Endothelial cell of umbilical vein (primary cell): ENCODE results near the gene EPB42. TPM values are rescaled to one million over a fixed set of nuclear protein-coding genes. Genes with fewer than 3 reads are reported as not detected.

Experiments
- BruUV-seq: library from RNA; stranded (reverse); fragments of 400-500 nt; replicated peaks from 2 replicates; lab custom pipeline; 2021; lab: Mats Ljungman, UMichigan
- CTCF ChIA-PET: fragments of 300-600, 350-600 bp; sonication (Branson Sonifier 250); formaldehyde crosslinking; loops from one replicate; lab custom pipeline; 2021; ENCODE audit warnings: antibody characterized with exemption, inconsistent platforms; lab: Charles Lee
- POLR2A ChIA-PET: fragments of 300-600, 350-600 bp; sonication (Branson Sonifier 250); formaldehyde crosslinking; loops from one replicate; lab custom pipeline; 2021; ENCODE audit warnings: antibody characterized with exemption, inconsistent platforms; lab: Charles Lee
- DNase-seq: peaks from one replicate; pipeline ENCODE4 v3.0.0-alpha.2; 2011; ENCODE audit warnings: low read depth, low spot score
- FAIRE-seq: peaks from 2 replicates; lab custom pipeline; 2011; peaks lifted over from hg19 to GRCh38; lab: Jason Lieb, UNC
- H2AFZ ChIP-seq: 2 replicates; pipeline ENCODE4 v1.6.0; 2012; ENCODE audit warnings: low read depth, low read length, control low read depth, inconsistent platforms
- H3K27ac ChIP-seq: 2 replicates; pipeline ENCODE4 v1.5.1; 2011; ENCODE audit warnings: low read depth, mild to moderate bottlenecking, control low read depth, low read length, moderate library complexity; ENCODE audit not compliant: insufficient read depth
- H3K27me3 ChIP-seq, 2 experiments: 2 replicates each; pipeline versions ENCODE4 v1.6.0 to v1.6.1; 2011; ENCODE audit warnings: low read length in 2 of 2, mixed read lengths in 1 of 2; ENCODE audit not compliant: control insufficient read depth in 2 of 2, insufficient read depth in 2 of 2
- H3K36me3 ChIP-seq, 2 experiments: 2 replicates in 1 of 2; 3 replicates in 1 of 2; pipeline ENCODE4 v1.5.1; 2011; ENCODE audit warnings: low read length in 2 of 2, mild to moderate bottlenecking in 1 of 2, moderate library complexity in 1 of 2; ENCODE audit not compliant: control insufficient read depth in 2 of 2, insufficient read depth in 2 of 2; ENCODE audit errors: extremely low read depth in 1 of 2
- H3K4me1 ChIP-seq: 3 replicates; pipeline ENCODE4 v1.5.1; 2011; ENCODE audit warnings: mild to moderate bottlenecking, low read length; ENCODE audit not compliant: control insufficient read depth, insufficient read depth; ENCODE audit errors: extremely low read depth
- H3K4me2 ChIP-seq: 2 replicates; pipeline ENCODE4 v1.6.1; 2011; ENCODE audit warnings: low read length, control low read depth, mixed read lengths; ENCODE audit not compliant: insufficient read depth
- H3K4me3 ChIP-seq, 3 experiments: fragments of 200-600 bp in 1 of 3; sonication (generic), shearing (Covaris generic) in 1 of 3; replicated peaks in 1 of 3; 2 replicates each; pipeline ENCODE4 v1.5.1; 2011 to 2016; ENCODE audit warnings: control low read depth in 3 of 3, low read length in 3 of 3, mild to moderate bottlenecking in 2 of 3, inconsistent platforms in 1 of 3, low read depth in 1 of 3, moderate library complexity in 1 of 3; ENCODE audit not compliant: insufficient read depth in 1 of 3
- H3K79me2 ChIP-seq: 2 replicates; pipeline ENCODE4 v1.6.0; 2012; ENCODE audit warnings: low read length, inconsistent platforms; ENCODE audit not compliant: control insufficient read depth, insufficient read depth
- H3K9ac ChIP-seq: replicated peaks from 2 replicates; pipeline ENCODE3; 2011; ENCODE audit warnings: low read length, control low read depth; ENCODE audit not compliant: insufficient read depth; ENCODE audit errors: extremely low read depth
- H3K9me1 ChIP-seq: replicated peaks from 3 replicates; pipeline ENCODE4 v1.6.0; 2011; ENCODE audit warnings: mild to moderate bottlenecking, low read length; ENCODE audit not compliant: control insufficient read depth, insufficient read depth; ENCODE audit errors: extremely low read depth
- H3K9me3 ChIP-seq: replicated peaks from 2 replicates; pipeline ENCODE4 v1.5.1; 2012; ENCODE audit warnings: low read length, inconsistent platforms; ENCODE audit not compliant: control insufficient read depth, insufficient read depth
- H4K20me1 ChIP-seq: replicated peaks from 2 replicates; pipeline ENCODE3; 2011; ENCODE audit warnings: mild to moderate bottlenecking, low read length; ENCODE audit not compliant: control insufficient read depth, insufficient read depth; ENCODE audit errors: extremely low read depth
- CTCF ChIP-seq, 2 donors: IDR thresholded peaks; 1 replicate in 1 of 2; 2 replicates in 1 of 2; pipeline ENCODE4 v1.5.1; 2011; ENCODE audit warnings: low read length in 2 of 2, mild to moderate bottlenecking in 2 of 2, moderate library complexity in 2 of 2, control low read depth in 1 of 2, inconsistent platforms in 1 of 2, low read depth in 1 of 2; ENCODE audit not compliant: insufficient read depth in 1 of 2; ENCODE audit errors: extremely low read depth in 1 of 2
- EZH2 ChIP-seq: IDR thresholded peaks from 2 replicates; pipeline ENCODE4 v1.6.1; 2012; ENCODE audit warnings: borderline replicate concordance, low read depth, mild to moderate bottlenecking, moderate library complexity, low read length, inconsistent platforms; ENCODE audit not compliant: severe bottlenecking
- MYC ChIP-seq: IDR thresholded peaks from one replicate; pipeline ENCODE4 v1.6.1; 2011; ENCODE audit warnings: mild to moderate bottlenecking, low read depth, low read length
- POLR2AphosphoS5 ChIP-seq: IDR thresholded peaks from 2 replicates; pipeline ENCODE4 v1.6.1; 2012; ENCODE audit warnings: low read depth, mild to moderate bottlenecking, control low read depth, low read length, moderate library complexity; ENCODE audit not compliant: insufficient read depth
- dilution Hi-C: fragments of 300-500 bp; cut with MboI; formaldehyde crosslinking; loops from one replicate; pipeline ENCODE4 v1.15.0; 2019; ENCODE audit warnings: low sequenced_read_pairs; ENCODE audit not compliant: extremely low pct_ligation_motif_present
- intact Hi-C: fragments of 100-400 bp; cut with micrococcal nuclease; formaldehyde crosslinking; loops from one replicate; pipeline ENCODE4 v1.10.0; 2022
- polyA plus RNA-seq, 4 experiments: library from polyadenylated mRNA; depleted of rRNA in 3 of 4; stranded (reverse) in 3 of 4; unstranded in 1 of 4; fragments of >200 nt; gene quantifications; 2 replicates each; pipeline versions ENCODE4 v1.2.1 to v1.2.3, GENCODE V29; 2011 to 2012; ENCODE audit warnings: missing spikeins in 1 of 4
- total RNA-seq: library from RNA; stranded (reverse); gene quantifications from 2 replicates; pipeline ENCODE4 v1.2.3, GENCODE V29; 2021

EPB42 gene
- total and polyA plus RNA-seq, 2 donors (not counting 3 experiments of a cell fraction or from before 2014, with no cell fraction given): not detected

- no peak overlapping the region for H2AFZ ChIP-seq
- H3K36me3 ChIP-seq: no peaks in the 10 kb centered on the region
- intact Hi-C loops: loop anchor here (10.0 kb wide), 1 partner anchor 501 kb away; no protein-coding TSS in a partner anchor
- no peaks in the 10 kb centered on the region for H4K20me1 ChIP-seq
- no peak overlapping the region for H3K4me3 ChIP-seq
- H3K4me1 ChIP-seq: no peaks in the 10 kb centered on the region
- dilution Hi-C loops: no loop called here
- H3K9ac ChIP-seq: no peak overlapping the region
- no peak overlapping the region for H3K27ac ChIP-seq
- TF ChIP-seq MYC (no peak), POLR2AphosphoS5 (no peak)
- FAIRE-seq (no peak), DNase-seq (no peak)
- H3K27me3 ChIP-seq: peaks cover 9 to 23% of the 10 kb centered on the region in 2 experiments
- POLR2A ChIA-PET: no interaction called here
- CTCF ChIA-PET: interaction anchor here (1.6 to 5.3 kb wide), 2 partner anchors 16 to 81 kb away, joined by 5 to 48 read pairs; no protein-coding TSS in a partner anchor
- no peaks in the 10 kb centered on the region for H3K9me1 ChIP-seq
- BruUV-seq: no TSS peak
- H3K9me3 ChIP-seq: no peaks in the 10 kb centered on the region
- no peak overlapping the region for H3K4me2 ChIP-seq
- H3K79me2 ChIP-seq: no peaks in the 10 kb centered on the region
Measured at GRCh38 chr15:43206054-43206453, 14.8 kb downstream of the EPB42 start.

- H3K9me3 ChIP-seq: no peaks in the 10 kb centered on the region
- BruUV-seq: no TSS peak
- no peaks in the 10 kb centered on the region for H3K36me3 ChIP-seq
- H3K27me3 ChIP-seq: peaks cover 5 to 16% of the 10 kb centered on the region in 2 experiments
- H4K20me1 ChIP-seq: no peaks in the 10 kb centered on the region
- DNase-seq (peak; percentile 67), FAIRE-seq (peak; percentile 63)
- H3K9ac ChIP-seq: no peak overlapping the region
- CTCF ChIA-PET: interaction anchor here (0.6 to 5.3 kb wide), 41 partner anchors 9 to 499 kb away, joined by 3 to 48 read pairs (median 4); partner anchors contain the start of genes CCNDBP1, TMEM62 and UBR1
- no peak overlapping the region for H3K4me3 ChIP-seq
- intact Hi-C loops (loop anchor here (1.0 to 10.0 kb wide), 3 partner anchors 17 to 499 kb away; no protein-coding TSS in a partner anchor), dilution Hi-C loops (no loop called here)
- H3K4me1 ChIP-seq: no peaks in the 10 kb centered on the region
- no peaks in the 10 kb centered on the region for H3K9me1 ChIP-seq
- H3K4me2 ChIP-seq: no peak overlapping the region
- no peaks in the 10 kb centered on the region for H3K79me2 ChIP-seq
- no peak overlapping the region for H3K27ac ChIP-seq
- H2AFZ ChIP-seq: no peak overlapping the region
- POLR2A ChIA-PET: interaction anchor here (1.5 kb wide), 1 partner anchor 14 kb away, joined by 4 read pairs; no protein-coding TSS in a partner anchor
- no peak for TF ChIP-seq EZH2
- TF ChIP-seq CTCF (IDR thresholded peaks at IDR 0.05; ENCODE audit: extremely low read depth in 1 of 2, insufficient read depth in 1 of 2, low read depth in 1 of 2, low read length in 2 of 2): peak; percentile 81 to 82
Measured at GRCh38 chr15:43204016-43204901, 16.6 kb downstream of the EPB42 start.
